ENCODE data around the gene DNAH17. TPM values are rescaled to one million over a fixed set of nuclear protein-coding genes. Genes with fewer than 3 reads are reported as not detected.
A peak's percentile ranks its signal among the peaks of the same experiment; 100 is the strongest.

DNAH17 gene
- total RNA-seq, 1 donor from 2014 or later: 0.51 TPM

DNA sequence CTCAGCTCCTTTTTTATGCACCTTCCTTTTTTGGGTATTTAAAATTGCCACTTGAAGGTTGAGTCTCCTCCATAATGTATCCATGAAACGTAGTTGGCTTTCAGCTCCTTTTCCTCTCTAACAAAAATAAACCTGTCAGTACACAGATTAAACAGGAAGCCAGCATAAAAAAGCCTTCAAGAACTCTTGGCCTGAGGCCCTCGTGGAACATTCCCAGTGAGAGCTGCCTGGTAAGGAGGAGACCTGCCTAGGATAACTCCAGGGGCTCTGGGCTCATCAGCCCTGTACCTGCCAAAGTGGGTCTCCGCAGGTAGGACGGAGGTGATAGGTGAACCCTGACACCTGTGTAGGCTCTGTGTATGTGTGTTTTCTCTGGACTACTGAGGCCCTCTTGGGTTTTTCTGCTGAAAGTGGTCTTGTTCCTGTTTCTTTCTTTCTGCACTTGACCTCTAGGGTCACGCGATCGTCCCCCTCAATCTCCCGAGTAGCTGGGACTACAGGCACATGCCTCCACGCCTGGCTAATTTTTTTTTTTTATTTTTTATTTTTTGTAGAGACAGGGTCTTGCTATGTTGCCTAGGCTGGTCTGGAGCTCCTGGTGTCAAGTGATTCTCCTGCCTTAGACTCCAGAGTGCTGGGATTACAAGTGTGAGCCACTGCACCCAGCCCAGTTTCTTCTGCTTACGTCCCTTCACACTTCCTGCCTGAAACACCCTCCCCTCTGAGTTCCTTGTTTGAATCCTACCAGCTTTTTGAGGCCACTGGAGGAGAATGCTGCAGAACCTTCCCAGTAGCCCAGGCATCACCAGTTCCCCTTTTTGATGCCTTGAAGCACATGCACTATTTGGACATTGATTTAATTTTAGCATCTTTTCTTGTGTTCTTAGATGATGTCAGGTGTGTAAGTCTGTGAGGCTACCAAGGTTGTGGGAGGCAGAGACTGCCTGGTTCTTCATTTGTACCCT is 188.9 kb downstream of the DNAH17 start:
- peak; percentile 86 for DNase-seq

DNA sequence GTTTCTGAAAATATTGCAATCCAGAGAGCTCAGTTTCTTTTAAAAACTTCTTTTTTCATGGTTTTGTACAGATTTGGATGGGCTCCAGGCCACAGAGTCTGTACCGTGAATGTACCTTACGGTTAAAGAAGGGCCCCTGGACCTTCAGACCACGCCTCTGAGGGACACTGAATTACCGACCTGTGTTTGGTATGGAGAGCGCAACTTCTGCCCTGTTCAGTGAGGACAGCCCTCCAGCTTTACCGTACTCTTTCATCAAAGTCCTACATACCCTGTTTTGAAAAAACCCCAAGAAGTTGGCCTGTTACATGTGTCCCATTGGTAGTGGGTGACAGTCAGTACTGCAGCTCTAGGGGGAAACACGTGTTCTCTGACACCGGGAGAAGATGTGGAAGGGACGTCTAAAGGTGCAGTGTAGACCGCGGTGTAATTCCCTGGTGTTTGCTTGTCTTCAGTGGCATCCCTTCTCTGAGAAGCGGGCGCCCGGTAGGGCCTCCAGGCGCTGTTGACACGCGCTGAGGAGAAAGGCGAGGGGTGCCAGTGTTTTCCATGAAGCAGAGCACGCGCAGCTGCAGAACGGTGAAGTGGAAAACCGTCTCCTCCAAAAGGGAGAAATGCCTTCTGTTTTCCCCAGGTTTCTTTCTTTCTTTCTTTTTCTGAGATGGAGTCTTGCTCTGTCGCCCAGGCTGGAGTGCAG is 192.6 kb downstream of the DNAH17 start:
- DNase-seq: no peak

DNA sequence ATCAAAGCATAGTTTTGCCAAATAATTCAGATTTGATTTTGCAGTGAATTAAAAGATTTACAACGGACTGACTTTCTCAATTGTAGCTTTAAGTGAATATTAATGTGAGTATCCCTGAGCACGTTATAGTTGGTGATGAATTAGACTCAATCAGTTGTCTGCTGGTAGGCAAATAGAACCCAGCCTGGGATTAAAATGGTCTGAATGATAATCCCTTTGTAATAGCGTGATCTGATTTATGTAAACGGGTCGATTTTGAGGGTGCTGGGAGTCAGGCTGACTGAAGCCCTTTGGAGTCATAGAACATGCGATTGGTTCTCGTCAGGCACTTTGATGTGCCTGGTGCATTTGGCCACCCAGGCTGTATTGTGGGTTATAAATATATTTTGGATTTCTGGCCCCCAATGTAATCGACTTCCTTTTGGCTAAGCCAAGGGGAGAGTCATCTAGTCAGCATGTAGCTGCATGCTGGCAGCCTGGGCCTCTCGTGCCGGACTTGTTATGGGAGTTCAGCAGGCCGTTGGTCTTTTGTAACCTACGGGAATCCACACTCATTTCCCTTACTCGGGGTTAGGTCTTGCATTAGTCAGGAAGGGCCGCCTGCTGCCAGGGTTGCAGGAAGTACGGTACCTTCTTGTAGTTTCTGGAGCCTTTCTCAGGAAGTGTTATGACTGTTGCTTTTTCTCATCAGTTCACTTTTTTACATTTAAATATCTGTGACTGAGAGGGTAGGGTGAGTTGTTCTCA is 193.3 kb downstream of the DNAH17 start:
- DNase-seq: peak; percentile 99

DNA sequence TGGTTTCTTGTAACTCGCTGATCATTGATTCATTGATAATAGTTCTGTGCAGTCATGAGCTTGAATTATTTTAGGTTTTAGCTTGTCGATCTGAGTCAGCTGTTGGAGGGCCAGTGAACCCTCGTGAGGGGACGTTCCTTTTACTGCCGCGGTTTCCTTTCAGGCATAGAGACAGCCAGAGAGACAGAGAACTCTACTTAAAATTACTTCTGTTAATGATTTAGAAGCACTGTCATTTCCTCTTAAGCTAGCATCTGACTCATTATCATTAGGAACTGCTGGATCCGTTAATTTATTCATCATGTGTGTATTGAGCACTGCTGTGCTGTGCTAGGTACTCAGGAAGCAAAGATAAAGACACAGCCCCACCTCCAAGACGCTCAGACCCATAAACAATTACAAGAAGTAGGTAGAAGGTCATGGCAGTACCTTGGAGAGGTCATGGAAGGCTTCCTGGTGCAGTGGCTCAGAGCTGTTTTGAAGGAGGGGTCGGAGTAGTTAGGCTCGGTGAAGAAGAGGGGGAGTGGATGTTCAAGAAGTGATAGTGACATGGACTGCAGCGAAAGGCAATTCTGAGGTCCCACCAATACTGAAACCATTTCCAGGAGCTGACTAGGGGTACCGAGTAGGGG is 195.5 kb downstream of the DNAH17 start:
- peak; percentile 81 for DNase-seq

DNA sequence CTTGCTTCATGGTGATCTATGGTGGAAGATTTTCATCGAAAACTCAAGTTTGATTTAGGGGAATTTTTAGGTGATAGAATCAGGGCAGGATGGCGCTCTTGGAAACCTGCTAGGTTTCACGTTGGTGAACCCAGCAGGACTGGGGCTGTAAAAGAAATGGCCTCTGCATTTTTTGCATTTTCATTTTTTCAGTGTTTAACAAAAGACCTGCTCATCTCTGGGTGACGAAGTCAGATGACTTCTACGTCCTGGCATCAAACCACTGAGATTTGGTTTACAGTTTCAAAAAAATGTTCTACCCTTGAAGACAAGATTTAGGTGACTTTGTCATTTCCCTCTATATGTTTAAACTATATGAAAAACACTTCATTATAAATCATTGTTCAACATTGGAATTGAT is 196.8 kb downstream of the DNAH17 start:
- DNase-seq: no peak

- DNase-seq: peak; percentile 96
Observed at GRCh38 chr17:78379131-78379491, 198.1 kb downstream of the DNAH17 start.

DNA sequence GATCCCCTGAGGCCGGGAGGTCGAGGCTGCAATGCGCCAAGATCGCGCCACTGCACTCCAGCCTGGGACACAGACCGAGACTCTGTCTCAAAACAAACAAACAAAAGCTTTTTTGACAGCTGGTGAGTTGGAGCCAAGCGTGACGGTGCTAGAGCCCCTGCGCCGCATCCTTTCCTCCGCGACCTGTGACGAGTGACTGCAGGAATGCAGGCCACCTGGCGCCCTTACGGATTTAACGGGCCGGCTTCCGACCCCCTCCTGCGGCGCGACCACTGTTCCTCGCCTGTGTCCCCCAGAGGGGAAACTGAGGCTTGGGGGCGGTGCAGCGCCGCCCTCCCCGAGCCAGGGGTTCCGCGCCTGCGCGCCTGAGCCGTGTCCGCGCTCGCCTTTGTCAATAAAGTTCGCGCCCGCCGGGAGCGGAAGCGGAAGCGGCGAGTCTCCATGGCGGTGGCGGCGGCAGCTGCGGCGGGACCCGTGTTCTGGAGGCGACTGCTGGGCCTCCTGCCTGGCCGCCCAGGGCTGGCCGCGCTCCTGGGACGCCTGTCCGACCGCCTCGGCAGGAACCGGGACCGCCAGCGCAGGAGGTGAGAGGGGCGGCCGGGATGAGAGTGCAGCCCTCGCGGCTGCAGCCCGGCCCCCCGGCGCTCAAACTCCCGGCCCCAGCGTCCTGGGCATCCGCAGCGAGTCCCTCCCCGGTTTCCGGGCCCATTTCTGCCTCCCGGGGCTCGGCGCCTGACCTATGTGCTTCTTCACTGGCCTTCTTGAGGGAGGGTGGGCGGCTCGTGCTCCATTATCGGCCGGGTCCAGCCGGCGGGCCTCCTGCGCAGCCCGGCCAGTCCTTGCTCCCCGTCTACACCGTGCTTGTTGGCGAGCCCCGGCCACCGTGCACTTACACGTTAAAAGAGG is 198.7 kb downstream of the DNAH17 start, which contains the start of gene PGS1:
Gene PGS1 (plus strand): TSS at position 425 of the 906 bp plus-strand sequence. CDS start 17 bp downstream, at position 442.
- peak; percentile 82 for DNase-seq

- DNase-seq: no peak
Observed at GRCh38 chr17:78377858-78378224, 199.4 kb downstream of the DNAH17 start.

DNA sequence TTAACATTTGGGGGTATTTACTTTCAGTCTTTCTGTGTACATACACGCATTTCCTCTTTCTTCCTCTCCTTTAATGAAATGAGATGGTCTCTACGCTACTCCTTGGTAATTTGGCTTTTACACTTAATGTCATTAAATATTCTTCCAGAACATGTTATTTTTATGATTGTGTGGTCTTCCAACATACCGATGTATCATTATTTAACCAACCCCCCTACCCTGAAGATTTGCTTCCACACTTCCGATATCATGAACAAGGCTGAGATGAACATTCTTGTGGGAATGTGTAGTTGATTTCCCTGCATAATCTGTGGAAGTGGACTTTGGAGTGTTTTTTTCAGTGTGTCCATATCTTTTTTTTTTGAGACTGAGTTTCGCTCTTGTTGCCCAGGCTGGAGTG is 201.0 kb downstream of the DNAH17 start:
- no peak for DNase-seq

GRCh38 chr17:78375401-78376151 is 201.6 kb downstream of the DNAH17 start:
- DNase-seq: peak; percentile 72

- DNase-seq: peak; percentile 95
Observed at GRCh38 chr17:78374631-78375274, 202.4 kb downstream of the DNAH17 start.

GRCh38 chr17:78374189-78374588 is 203.0 kb downstream of the DNAH17 start:
- no peak for DNase-seq

Other genes starting within 250 kb of the DNAH17 start
- gene SOCS3, start 217.3 kb downstream of the DNAH17 start, total RNA-seq: 46.4 and 130 TPM in 2 replicates
- 38.1 and 66.9 TPM in 2 replicates for gene PGS1, start 198.7 kb downstream of the DNAH17 start, total RNA-seq
- gene CYTH1, start 204.9 kb upstream of the DNAH17 start, total RNA-seq: 50.6 and 51.4 TPM in 2 replicates